Mononuclear cell (primary cell): ENCODE measurements around the gene TMEM40. TPM values are rescaled to one million over a fixed set of nuclear protein-coding genes. Genes with fewer than 3 reads are reported as not detected.

Experiments
- H3K27me3 ChIP-seq: 2 replicates; pipeline ENCODE4 v1.6.0; 2011; ENCODE audit warnings: low read length, control low read depth; ENCODE audit not compliant: insufficient read depth
- H3K4me1 ChIP-seq: 2 replicates; pipeline ENCODE4 v1.5.1; 2011; ENCODE audit warnings: mild to moderate bottlenecking, low read length, control low read depth; ENCODE audit not compliant: insufficient read depth
- H3K4me3 ChIP-seq: 2 replicates; pipeline ENCODE4 v1.5.1; 2011; ENCODE audit warnings: mild to moderate bottlenecking, low read length, moderate library complexity
- H3K9me3 ChIP-seq: 2 replicates; pipeline ENCODE4 v1.5.1; 2011; ENCODE audit warnings: low read depth, mild to moderate bottlenecking, control low read depth, low read length
- total RNA-seq: library from RNA; depleted of rRNA; stranded (reverse); fragments of >200 nt; gene quantifications from one replicate; pipeline ENCODE4 v1.2.3, GENCODE V29; 2012

The TMEM40 gene
- total RNA-seq, 1 donor, result 3.8 TPM

GRCh38 chr3:12748477-12748876, 10.6 kb downstream of the TMEM40 start:
- H3K27me3 ChIP-seq, result no peaks in the 10 kb centered on the region
- peaks cover 5% of the 10 kb centered on the region for H3K4me1 ChIP-seq
- no peaks in the 10 kb centered on the region for H3K9me3 ChIP-seq
- no peak overlapping the region for H3K4me3 ChIP-seq

GRCh38 chr3:12746419-12746818, 12.6 kb downstream of the TMEM40 start:
- no peaks in the 10 kb centered on the region for H3K27me3 ChIP-seq
- H3K4me3 ChIP-seq, result no peak overlapping the region
- peaks cover 5% of the 10 kb centered on the region for H3K4me1 ChIP-seq
- H3K9me3 ChIP-seq, result no peaks in the 10 kb centered on the region

GRCh38 chr3:12744326-12744725, 14.7 kb downstream of the TMEM40 start:
- Histone ChIP-seq H3K27me3 (no peaks in the 10 kb centered on the region), H3K4me1 (peaks cover 2% of the 10 kb centered on the region), H3K4me3 (no peak overlapping the region), H3K9me3 (no peaks in the 10 kb centered on the region)

GRCh38 chr3:12743583-12743982, 15.5 kb downstream of the TMEM40 start:
- H3K27me3 ChIP-seq, result no peaks in the 10 kb centered on the region
- H3K9me3 ChIP-seq, result no peaks in the 10 kb centered on the region
- no peaks in the 10 kb centered on the region for H3K4me1 ChIP-seq
- no peak overlapping the region for H3K4me3 ChIP-seq

GRCh38 chr3:12742330-12743107, 16.5 kb downstream of the TMEM40 start:
- Histone ChIP-seq H3K4me3 (no peak overlapping the region), H3K9me3 (no peaks in the 10 kb centered on the region), H3K4me1 (no peaks in the 10 kb centered on the region), H3K27me3 (no peaks in the 10 kb centered on the region)

- Histone ChIP-seq H3K27me3 (no peaks in the 10 kb centered on the region), H3K4me3 (no peak overlapping the region), H3K4me1 (no peaks in the 10 kb centered on the region), H3K9me3 (no peaks in the 10 kb centered on the region)
These were observed 17.9 kb downstream of the TMEM40 start for GRCh38 chr3:12741209-12741608.

- H3K4me1 ChIP-seq, result no peaks in the 10 kb centered on the region
- no peaks in the 10 kb centered on the region for H3K27me3 ChIP-seq
- no peak overlapping the region for H3K4me3 ChIP-seq
- H3K9me3 ChIP-seq, result no peaks in the 10 kb centered on the region
These were observed 21.2 kb downstream of the TMEM40 start for GRCh38 chr3:12737833-12738232.

GRCh38 chr3:12737319-12737718, 21.7 kb downstream of the TMEM40 start:
- Histone ChIP-seq H3K4me3 (no peak overlapping the region), H3K27me3 (no peaks in the 10 kb centered on the region), H3K9me3 (no peaks in the 10 kb centered on the region), H3K4me1 (no peaks in the 10 kb centered on the region)

GRCh38 chr3:12734960-12735359, 24.1 kb downstream of the TMEM40 start:
- Histone ChIP-seq H3K27me3 (no peaks in the 10 kb centered on the region), H3K4me1 (no peaks in the 10 kb centered on the region), H3K9me3 (no peaks in the 10 kb centered on the region), H3K4me3 (no peak overlapping the region)

GRCh38 chr3:12733566-12733965, 25.5 kb downstream of the TMEM40 start:
- Histone ChIP-seq H3K4me3 (no peak overlapping the region), H3K4me1 (no peaks in the 10 kb centered on the region), H3K9me3 (no peaks in the 10 kb centered on the region), H3K27me3 (no peaks in the 10 kb centered on the region)

- Histone ChIP-seq H3K4me1 (no peaks in the 10 kb centered on the region), H3K4me3 (no peak overlapping the region), H3K27me3 (no peaks in the 10 kb centered on the region), H3K9me3 (no peaks in the 10 kb centered on the region)
These were observed 28.4 kb downstream of the TMEM40 start for GRCh38 chr3:12730506-12731242.

GRCh38 chr3:12729051-12729651, 29.9 kb downstream of the TMEM40 start:
- Histone ChIP-seq H3K27me3 (no peaks in the 10 kb centered on the region), H3K9me3 (no peaks in the 10 kb centered on the region), H3K4me1 (no peaks in the 10 kb centered on the region), H3K4me3 (no peak overlapping the region)

- Histone ChIP-seq H3K27me3 (no peaks in the 10 kb centered on the region), H3K4me1 (no peaks in the 10 kb centered on the region), H3K9me3 (no peaks in the 10 kb centered on the region), H3K4me3 (no peak overlapping the region)
These were observed 31.1 kb downstream of the TMEM40 start for GRCh38 chr3:12727937-12728336.

GRCh38 chr3:12727481-12727880, 31.6 kb downstream of the TMEM40 start:
- H3K9me3 ChIP-seq, result no peaks in the 10 kb centered on the region
- H3K4me3 ChIP-seq, result no peak overlapping the region
- H3K4me1 ChIP-seq, result no peaks in the 10 kb centered on the region
- H3K27me3 ChIP-seq, result no peaks in the 10 kb centered on the region

- Histone ChIP-seq H3K9me3 (no peaks in the 10 kb centered on the region), H3K27me3 (no peaks in the 10 kb centered on the region), H3K4me3 (no peak overlapping the region), H3K4me1 (peaks cover under 1% of the 10 kb centered on the region)
These were observed 33.6 kb downstream of the TMEM40 start for GRCh38 chr3:12725436-12725835.
